HG02763 (cell line): ENCODE data around the gene COL4A1.

Source experiments
- ATAC-seq: cut with Tn5 transposase; IDR thresholded peaks from one replicate; pipeline ENCODE4 v1.9.1; 2021; ENCODE audit warnings: mild to moderate bottlenecking, moderate library complexity; ENCODE audit not compliant: unreplicated experiment

COL4A1 gene

GRCh38 chr13:110294622-110295021 is 12.3 kb downstream of the COL4A1 start:
- ATAC-seq: no peak

GRCh38 chr13:110294146-110294545 is 12.8 kb downstream of the COL4A1 start:
- ATAC-seq: no peak

GRCh38 chr13:110293649-110294048 is 13.3 kb downstream of the COL4A1 start:
- no peak for ATAC-seq

GRCh38 chr13:110293037-110293436 is 13.9 kb downstream of the COL4A1 start:
- no peak for ATAC-seq

- no peak for ATAC-seq
These were observed 15.7 kb downstream of the COL4A1 start for GRCh38 chr13:110291286-110291685.

GRCh38 chr13:110290826-110291225 is 16.1 kb downstream of the COL4A1 start:
- no peak for ATAC-seq

GRCh38 chr13:110290153-110290552 is 16.8 kb downstream of the COL4A1 start:
- no peak for ATAC-seq

GRCh38 chr13:110289661-110290060 is 17.3 kb downstream of the COL4A1 start:
- ATAC-seq: no peak

- no peak for ATAC-seq
These were observed 17.8 kb downstream of the COL4A1 start for GRCh38 chr13:110289174-110289573.

- no peak for ATAC-seq
These were observed 19.8 kb downstream of the COL4A1 start for GRCh38 chr13:110286833-110287819.

GRCh38 chr13:110285991-110286832 is 20.7 kb downstream of the COL4A1 start:
- ATAC-seq: no peak

- no peak for ATAC-seq
These were observed 22.0 kb downstream of the COL4A1 start for GRCh38 chr13:110284779-110285484.

GRCh38 chr13:110283736-110284517 is 23.0 kb downstream of the COL4A1 start:
- ATAC-seq: no peak

- ATAC-seq: no peak
These were observed 24.6 kb downstream of the COL4A1 start for GRCh38 chr13:110282316-110282841.

GRCh38 chr13:110281736-110282135 is 25.2 kb downstream of the COL4A1 start:
- ATAC-seq: no peak

- no peak for ATAC-seq
These were observed 25.8 kb downstream of the COL4A1 start for GRCh38 chr13:110280985-110281688.

GRCh38 chr13:110280231-110280813 is 26.6 kb downstream of the COL4A1 start:
- ATAC-seq: no peak

- no peak for ATAC-seq
These were observed 27.3 kb downstream of the COL4A1 start for GRCh38 chr13:110279684-110280083.

GRCh38 chr13:110278859-110279258 is 28.1 kb downstream of the COL4A1 start:
- no peak for ATAC-seq
